ENCODE data around the gene SYT7. TPM values are rescaled to one million over a fixed set of nuclear protein-coding genes. Genes with fewer than 3 reads are reported as not detected.
A peak's percentile ranks its signal among the peaks of the same experiment; 100 is the strongest.

SYT7 gene
- polyA plus RNA-seq, 4 donors = 0.81 to 12.2 (median 3.0) TPM

DNA sequence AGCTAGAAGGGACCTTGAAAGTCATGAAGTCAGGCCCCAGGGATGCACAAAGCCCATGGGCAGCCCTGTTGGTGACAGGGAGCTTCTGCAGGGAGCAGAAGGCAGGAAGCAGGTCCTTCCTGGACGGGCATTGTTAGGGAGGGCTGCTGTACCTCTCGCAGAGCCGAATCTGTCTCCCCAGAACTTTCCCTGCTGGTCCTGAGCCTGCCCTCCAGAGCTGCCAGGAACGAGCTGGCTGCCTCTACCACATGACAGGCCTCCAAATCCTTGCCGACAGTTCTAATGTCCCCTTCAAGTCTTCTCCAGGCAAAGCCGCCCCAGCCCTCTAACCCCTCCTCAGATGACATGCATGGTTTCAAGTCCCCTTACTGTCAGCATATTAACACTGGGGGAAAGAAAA, 20.1 kb downstream of the SYT7 start:
- Histone ChIP-seq H3K36me3 (ENCODE audit: control insufficient read depth in 3 of 3, insufficient read depth in 2 of 3, low read depth in 1 of 3, low read length in 3 of 3) (no peaks in the 10 kb centered on the region), H3K4me3 (ENCODE audit: low read depth in 1 of 3, low read length in 3 of 3) (no peak overlapping the region), H3K9me3 (ENCODE audit: control insufficient read depth in 2 of 2, insufficient read depth in 1 of 2, low read depth in 1 of 2, low read length in 1 of 2) (no peaks in the 10 kb centered on the region), H3K27ac (ENCODE audit: low read depth in 1 of 3, low read length in 2 of 3) (no peak overlapping the region), H3K4me1 (ENCODE audit: control insufficient read depth in 3 of 3, insufficient read depth in 2 of 3, low read depth in 1 of 3, low read length in 2 of 3) (peaks cover 0 to 1% (median 0%) of the 10 kb centered on the region in 3 donors), H3K27me3 (ENCODE audit: control insufficient read depth in 3 of 3, insufficient read depth in 3 of 3, low read length in 3 of 3) (peaks cover 2 to 41% (median 21%) of the 10 kb centered on the region in 3 donors)
- no peak for DNase-seq
- 48 to 61% (median 57%) methylated on average over 4 to 6 of the region's 6 CpGs for WGBS, 3 donors
- no peak for FAIRE-seq

DNA sequence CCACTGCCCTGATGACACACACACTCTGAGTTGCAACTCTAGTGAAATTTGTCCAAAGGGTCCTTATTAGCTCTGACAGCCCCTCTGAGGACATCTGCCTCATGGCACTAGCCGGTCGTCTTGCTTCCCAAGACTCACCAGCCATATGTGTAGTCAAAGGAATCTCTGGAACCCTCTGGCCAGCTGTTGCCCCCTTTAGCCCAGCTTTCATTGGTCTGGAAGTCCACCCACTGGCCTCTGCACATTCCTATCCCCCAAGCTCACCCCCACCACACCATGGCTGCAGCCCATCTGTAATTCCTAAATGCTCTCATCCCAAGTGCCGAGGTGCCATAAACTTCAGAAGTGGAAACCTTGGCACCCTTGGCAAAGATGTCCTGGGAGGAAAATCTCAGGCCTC, 24.3 kb downstream of the SYT7 start:
- no peak for FAIRE-seq
- peaks cover 0 to 6% (median 0%) of the 10 kb centered on the region in 3 donors for H3K4me1 ChIP-seq (ENCODE audit: control insufficient read depth in 3 of 3, insufficient read depth in 2 of 3, low read depth in 1 of 3, low read length in 2 of 3)
- no peaks in the 10 kb centered on the region for H3K36me3 ChIP-seq (ENCODE audit: control insufficient read depth in 3 of 3, insufficient read depth in 2 of 3, low read depth in 1 of 3, low read length in 3 of 3)
- peaks cover 5 to 64% (median 32%) of the 10 kb centered on the region in 3 donors for H3K27me3 ChIP-seq (ENCODE audit: control insufficient read depth in 3 of 3, insufficient read depth in 3 of 3, low read length in 3 of 3)
- DNase-seq = no peak
- H3K4me3 ChIP-seq (ENCODE audit: low read depth in 1 of 3, low read length in 3 of 3) = no peak overlapping the region
- no peaks in the 10 kb centered on the region for H3K9me3 ChIP-seq (ENCODE audit: control insufficient read depth in 2 of 2, insufficient read depth in 1 of 2, low read depth in 1 of 2, low read length in 1 of 2)
- H3K27ac ChIP-seq (ENCODE audit: low read depth in 1 of 3, low read length in 2 of 3) = no peak overlapping the region
- WGBS, 3 donors = 61 to 80% (median 74%) methylated on average over 3 of the region's 3 CpGs

DNA sequence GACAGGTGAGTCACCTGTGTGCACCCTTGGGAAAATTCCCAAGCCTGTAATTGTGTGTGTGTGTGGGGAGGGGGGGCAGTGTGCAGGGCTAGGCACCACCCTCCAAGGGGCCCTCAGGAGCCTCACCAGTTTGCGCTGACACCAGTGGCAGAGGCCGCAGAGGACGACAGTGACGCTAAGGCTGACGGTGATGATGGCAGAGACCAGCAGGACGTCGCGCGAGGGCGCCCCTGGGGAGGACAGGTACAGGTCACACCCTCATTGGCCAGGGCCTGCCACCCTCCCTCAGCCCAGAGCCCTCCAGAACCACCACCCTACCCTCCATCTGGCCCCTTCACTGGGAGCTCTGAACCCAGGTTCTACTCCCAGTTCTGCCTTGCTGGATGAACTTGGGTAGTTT, 24.9 kb downstream of the SYT7 start:
- no peak for DNase-seq
- 52 to 56% (median 56%) methylated on average over 10 of the region's 10 CpGs for WGBS, 3 donors
- Histone ChIP-seq H3K27me3 (ENCODE audit: control insufficient read depth in 3 of 3, insufficient read depth in 3 of 3, low read length in 3 of 3) (peaks cover 5 to 63% (median 32%) of the 10 kb centered on the region in 3 donors), H3K36me3 (ENCODE audit: control insufficient read depth in 3 of 3, insufficient read depth in 2 of 3, low read depth in 1 of 3, low read length in 3 of 3) (peaks cover 0 to 1% (median 0%) of the 10 kb centered on the region in 3 donors), H3K27ac (ENCODE audit: low read depth in 1 of 3, low read length in 2 of 3) (no peak overlapping the region), H3K4me1 (ENCODE audit: control insufficient read depth in 3 of 3, insufficient read depth in 2 of 3, low read depth in 1 of 3, low read length in 2 of 3) (peaks cover 0 to 6% (median 0%) of the 10 kb centered on the region in 3 donors), H3K9me3 (ENCODE audit: control insufficient read depth in 2 of 2, insufficient read depth in 1 of 2, low read depth in 1 of 2, low read length in 1 of 2) (no peaks in the 10 kb centered on the region), H3K4me3 (ENCODE audit: low read depth in 1 of 3, low read length in 3 of 3) (no peak overlapping the region)
- no peak for FAIRE-seq

- Histone ChIP-seq H3K4me3 (ENCODE audit: low read depth in 1 of 3, low read length in 3 of 3) (no peak overlapping the region), H3K9me3 (ENCODE audit: control insufficient read depth in 2 of 2, insufficient read depth in 1 of 2, low read depth in 1 of 2, low read length in 1 of 2) (no peaks in the 10 kb centered on the region), H3K4me1 (ENCODE audit: control insufficient read depth in 3 of 3, insufficient read depth in 2 of 3, low read depth in 1 of 3, low read length in 2 of 3) (peaks cover 0 to 6% (median 0%) of the 10 kb centered on the region in 3 donors), H3K36me3 (ENCODE audit: control insufficient read depth in 3 of 3, insufficient read depth in 2 of 3, low read depth in 1 of 3, low read length in 3 of 3) (peaks cover 0 to 2% (median 0%) of the 10 kb centered on the region in 3 donors), H3K27me3 (ENCODE audit: control insufficient read depth in 3 of 3, insufficient read depth in 3 of 3, low read length in 3 of 3) (peaks cover 5 to 61% (median 29%) of the 10 kb centered on the region in 3 donors), H3K27ac (ENCODE audit: low read depth in 1 of 3, low read length in 2 of 3) (no peak overlapping the region)
- 5 to 10% (median 7%) methylated on average over 47 to 57 of the region's 57 CpGs for whole genome bisulfite sequencing, 3 donors
- no peak for FAIRE-seq
- DNase-seq = no peak
Measured at GRCh38 chr11:61555051-61555969, 25.6 kb downstream of the SYT7 start.

DNA sequence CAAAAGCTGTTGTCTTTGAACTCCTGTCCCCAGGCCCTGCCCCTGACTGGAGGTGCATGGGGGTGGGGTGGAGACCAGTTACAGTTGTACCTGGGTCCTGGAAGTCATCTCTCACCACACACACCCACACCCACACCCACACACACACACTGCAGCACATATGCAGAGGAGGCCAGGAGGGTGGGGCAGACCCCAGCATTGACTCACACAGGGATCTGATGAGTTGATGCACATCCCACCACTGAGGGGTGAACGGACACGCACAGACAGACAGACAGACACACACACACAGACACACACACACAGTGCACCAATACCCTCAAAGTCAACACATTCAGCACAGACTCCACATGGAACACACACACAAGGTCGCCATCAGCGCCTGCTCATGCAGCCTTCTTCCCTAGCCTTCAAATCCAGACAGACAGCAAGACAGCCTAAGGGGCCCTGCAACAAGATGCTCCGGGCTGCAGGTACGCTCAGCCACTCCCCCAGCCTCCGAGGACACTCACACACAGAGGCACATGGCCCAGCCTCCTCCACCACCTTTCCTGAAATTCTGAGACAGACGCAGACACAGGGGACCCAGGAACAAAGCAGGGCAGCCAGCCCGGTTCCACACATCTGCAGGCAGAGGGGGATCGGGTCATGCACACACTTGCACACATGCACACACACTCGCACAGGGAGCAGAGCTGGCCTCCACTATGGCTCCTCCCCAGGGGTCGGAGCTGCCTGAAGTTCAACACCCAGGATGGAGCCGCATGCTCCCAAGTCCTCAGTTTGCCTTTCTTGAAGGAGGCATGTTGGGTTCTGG, 26.5 kb downstream of the SYT7 start:
- FAIRE-seq (no peak), DNase-seq (no peak)
- H3K27ac ChIP-seq (ENCODE audit: low read depth in 1 of 3, low read length in 2 of 3) = no peak overlapping the region
- H3K4me1 ChIP-seq (ENCODE audit: control insufficient read depth in 3 of 3, insufficient read depth in 2 of 3, low read depth in 1 of 3, low read length in 2 of 3) = peaks cover 0 to 6% (median 0%) of the 10 kb centered on the region in 3 donors
- no peak overlapping the region for H3K4me3 ChIP-seq (ENCODE audit: low read depth in 1 of 3, low read length in 3 of 3)
- WGBS, 3 donors = 21 to 39% (median 26%) methylated on average over 13 of the region's 13 CpGs
- no peaks in the 10 kb centered on the region for H3K9me3 ChIP-seq (ENCODE audit: control insufficient read depth in 2 of 2, insufficient read depth in 1 of 2, low read depth in 1 of 2, low read length in 1 of 2)
- peaks cover 5 to 55% (median 29%) of the 10 kb centered on the region in 3 donors for H3K27me3 ChIP-seq (ENCODE audit: control insufficient read depth in 3 of 3, insufficient read depth in 3 of 3, low read length in 3 of 3)
- peaks cover 0 to 2% (median 0%) of the 10 kb centered on the region in 3 donors for H3K36me3 ChIP-seq (ENCODE audit: control insufficient read depth in 3 of 3, insufficient read depth in 2 of 3, low read depth in 1 of 3, low read length in 3 of 3)

GRCh38 chr11:61553373-61554171, 27.3 kb downstream of the SYT7 start:
- FAIRE-seq = no peak
- H3K27ac ChIP-seq (ENCODE audit: low read depth in 1 of 3, low read length in 2 of 3) = no peak overlapping the region
- whole genome bisulfite sequencing, 3 donors = 35 to 43% (median 41%) methylated on average over 15 of the region's 15 CpGs
- DNase-seq = peak in 1 of 2 donors; percentile 21
- H3K4me1 ChIP-seq (ENCODE audit: control insufficient read depth in 3 of 3, insufficient read depth in 2 of 3, low read depth in 1 of 3, low read length in 2 of 3) = peaks cover 0 to 6% (median 0%) of the 10 kb centered on the region in 3 donors
- H3K9me3 ChIP-seq (ENCODE audit: control insufficient read depth in 2 of 2, insufficient read depth in 1 of 2, low read depth in 1 of 2, low read length in 1 of 2) = no peaks in the 10 kb centered on the region
- H3K4me3 ChIP-seq (ENCODE audit: low read depth in 1 of 3, low read length in 3 of 3) = no peak overlapping the region
- H3K27me3 ChIP-seq (ENCODE audit: control insufficient read depth in 3 of 3, insufficient read depth in 3 of 3, low read length in 3 of 3) = peaks cover 5 to 54% (median 29%) of the 10 kb centered on the region in 3 donors
- H3K36me3 ChIP-seq (ENCODE audit: control insufficient read depth in 3 of 3, insufficient read depth in 2 of 3, low read depth in 1 of 3, low read length in 3 of 3) = peaks cover 0 to 2% (median 0%) of the 10 kb centered on the region in 3 donors

- Histone ChIP-seq H3K27me3 (ENCODE audit: control insufficient read depth in 3 of 3, insufficient read depth in 3 of 3, low read length in 3 of 3) (peaks cover 8 to 47% (median 23%) of the 10 kb centered on the region in 3 donors), H3K9me3 (ENCODE audit: control insufficient read depth in 2 of 2, insufficient read depth in 1 of 2, low read depth in 1 of 2, low read length in 1 of 2) (no peaks in the 10 kb centered on the region), H3K4me3 (ENCODE audit: low read depth in 1 of 3, low read length in 3 of 3) (no peak overlapping the region), H3K27ac (ENCODE audit: low read depth in 1 of 3, low read length in 2 of 3) (no peak overlapping the region), H3K36me3 (ENCODE audit: control insufficient read depth in 3 of 3, insufficient read depth in 2 of 3, low read depth in 1 of 3, low read length in 3 of 3) (peaks cover 0 to 2% (median 0%) of the 10 kb centered on the region in 3 donors), H3K4me1 (ENCODE audit: control insufficient read depth in 3 of 3, insufficient read depth in 2 of 3, low read depth in 1 of 3, low read length in 2 of 3) (peaks cover 0 to 6% (median 0%) of the 10 kb centered on the region in 3 donors)
- WGBS, 3 donors = 58 to 79% (median 61%) methylated on average over 10 to 13 of the region's 13 CpGs
- DNase-seq = no peak
- FAIRE-seq = no peak
Measured at GRCh38 chr11:61552108-61552635, 28.7 kb downstream of the SYT7 start.
